ENCODE data around the gene PSME3.
"Not testable (repeated sequence)": the region's sequence is repeated elsewhere in the genome, so short reads cannot be mapped to it uniquely, and the experiment has no call there.

The PSME3 gene

GRCh38 chr17:42845918-42846593, 12.9 kb downstream of the PSME3 start:
- ChIA-PET POLR2A (interaction anchor here (0.6 to 3.5 kb wide), 6 partner anchors 13 to 152 kb away, joined by 3 to 18 read pairs (median 4); partner anchors contain the start of genes BECN1, PSME3 and RPL27), CTCF (interaction anchor here (1.8 kb wide), 1 partner anchor 92 kb away, joined by 5 read pairs; no protein-coding TSS in a partner anchor)
- DNase-seq (ENCODE audit: extremely low spot score): no peak
- no peak for TF ChIP-seq HDGF (IDR thresholded peaks at IDR 0.05; ENCODE audit: borderline replicate concordance)
- no peak for TF ChIP-seq ZNF384 (IDR thresholded peaks at IDR 0.05)

GRCh38 chr17:42846594-42847280, 13.5 kb downstream of the PSME3 start:
- TF ChIP-seq ARNT (IDR thresholded peaks at IDR 0.05): no peak
- no peak for TF ChIP-seq LEF1 (IDR thresholded peaks at IDR 0.05; ENCODE audit: borderline replicate concordance)
- no peak for TF ChIP-seq BHLHE40 (IDR thresholded peaks at IDR 0.05; ENCODE audit: borderline replicate concordance)
- no peak for TF ChIP-seq SP1 (IDR thresholded peaks at IDR 0.05)
- TF ChIP-seq HDGF (IDR thresholded peaks at IDR 0.05; ENCODE audit: borderline replicate concordance): no peak
- no peak for TF ChIP-seq SUZ12 (IDR thresholded peaks at IDR 0.05)
- TF ChIP-seq ZNF384 (IDR thresholded peaks at IDR 0.05): no peak
- TF ChIP-seq ELF4 (IDR thresholded peaks at IDR 0.05): no peak
- TF ChIP-seq L3MBTL2 (conservative IDR thresholded peaks at IDR 0.05): no peak
- no peak for TF ChIP-seq FOXM1 (IDR thresholded peaks at IDR 0.05; ENCODE audit: borderline replicate concordance)
- POLR2A ChIA-PET: interaction anchor here (1.4 to 3.5 kb wide), 2 partner anchors 13 to 23 kb away, joined by 5 to 18 read pairs; partner anchors contain the start of genes BECN1 and PSME3
- CTCF ChIA-PET: interaction anchor here (1.8 kb wide), 1 partner anchor 91 kb away, joined by 5 read pairs; no protein-coding TSS in a partner anchor
- DNase-seq (ENCODE audit: extremely low spot score): no peak

- ChIA-PET CTCF (interaction anchor here (0.7 kb wide), 1 partner anchor 10 kb away, joined by 5 read pairs; no protein-coding TSS in a partner anchor), POLR2A (interaction anchor here (0.5 to 0.9 kb wide), 3 partner anchors 15 to 75 kb away, joined by 3 to 6 read pairs (median 3); partner anchors contain the start of genes PSME3 and VPS25)
- no peak for TF ChIP-seq ARNT (IDR thresholded peaks at IDR 0.05)
- no peak for TF ChIP-seq NFRKB (IDR thresholded peaks at IDR 0.05)
- no peak for TF ChIP-seq HDGF (IDR thresholded peaks at IDR 0.05; ENCODE audit: borderline replicate concordance)
- TF ChIP-seq CTBP1 (IDR thresholded peaks at IDR 0.05; ENCODE audit: borderline replicate concordance): no peak
- TF ChIP-seq TARDBP (IDR thresholded peaks at IDR 0.05): no peak
- TF ChIP-seq BHLHE40 (IDR thresholded peaks at IDR 0.05; ENCODE audit: borderline replicate concordance): no peak
- no peak for TF ChIP-seq SP1 (IDR thresholded peaks at IDR 0.05)
- no peak for TF ChIP-seq ZNF384 (IDR thresholded peaks at IDR 0.05)
- no peak for TF ChIP-seq SUZ12 (IDR thresholded peaks at IDR 0.05)
- TF ChIP-seq L3MBTL2 (conservative IDR thresholded peaks at IDR 0.05): no peak
- DNase-seq (ENCODE audit: extremely low spot score): no peak
These were observed 14.9 kb downstream of the PSME3 start for GRCh38 chr17:42848093-42848492.

GRCh38 chr17:42849031-42849430, 15.8 kb downstream of the PSME3 start:
- ChIA-PET POLR2A (interaction anchor here (0.6 kb wide), 1 partner anchor 149 kb away, joined by 3 read pairs; the partner anchor contains the start of gene RPL27), CTCF (no interaction called here)
- DNase-seq (ENCODE audit: extremely low spot score): no peak

GRCh38 chr17:42849451-42850181, 16.4 kb downstream of the PSME3 start:
- POLR2A ChIA-PET: no interaction called here
- no peak for DNase-seq (ENCODE audit: extremely low spot score)
- TF ChIP-seq BHLHE40 (IDR thresholded peaks at IDR 0.05; ENCODE audit: borderline replicate concordance): no peak
- no peak for TF ChIP-seq HDGF (IDR thresholded peaks at IDR 0.05; ENCODE audit: borderline replicate concordance)
- no peak for TF ChIP-seq PKNOX1 (IDR thresholded peaks at IDR 0.05)
- TF ChIP-seq ZNF384 (IDR thresholded peaks at IDR 0.05): no peak
- TF ChIP-seq FOXA1 (IDR thresholded peaks at IDR 0.05): no peak
- no peak for TF ChIP-seq CTBP1 (IDR thresholded peaks at IDR 0.05; ENCODE audit: borderline replicate concordance)
- TF ChIP-seq FOXK2 (IDR thresholded peaks at IDR 0.05): no peak
- no peak for TF ChIP-seq NFRKB (IDR thresholded peaks at IDR 0.05)
- no peak for TF ChIP-seq ELF4 (IDR thresholded peaks at IDR 0.05)
- no peak for TF ChIP-seq SUZ12 (IDR thresholded peaks at IDR 0.05)
- no peak for TF ChIP-seq LEF1 (IDR thresholded peaks at IDR 0.05; ENCODE audit: borderline replicate concordance)
- no peak for TF ChIP-seq L3MBTL2 (conservative IDR thresholded peaks at IDR 0.05)
- no peak for TF ChIP-seq SP1 (IDR thresholded peaks at IDR 0.05)
- TF ChIP-seq FOXM1 (IDR thresholded peaks at IDR 0.05; ENCODE audit: borderline replicate concordance): no peak
- no peak for TF ChIP-seq ARNT (IDR thresholded peaks at IDR 0.05)
- no peak for TF ChIP-seq TARDBP (IDR thresholded peaks at IDR 0.05)
- CTCF ChIA-PET: no interaction called here

More at GRCh38 chr17:42849031-42849430, 15.8 kb downstream of the PSME3 start:
- TF ChIP-seq NFRKB (IDR thresholded peaks at IDR 0.05) (no peak), L3MBTL2 (conservative IDR thresholded peaks at IDR 0.05) (no peak), TARDBP (IDR thresholded peaks at IDR 0.05) (no peak), ELF4 (IDR thresholded peaks at IDR 0.05) (no peak), BHLHE40 (IDR thresholded peaks at IDR 0.05; ENCODE audit: borderline replicate concordance) (no peak), ARNT (IDR thresholded peaks at IDR 0.05) (no peak), SP1 (IDR thresholded peaks at IDR 0.05) (no peak), FOXA1 (IDR thresholded peaks at IDR 0.05) (no peak), ZNF384 (IDR thresholded peaks at IDR 0.05) (no peak), HDGF (IDR thresholded peaks at IDR 0.05; ENCODE audit: borderline replicate concordance) (no peak), CTBP1 (IDR thresholded peaks at IDR 0.05; ENCODE audit: borderline replicate concordance) (no peak), SUZ12 (IDR thresholded peaks at IDR 0.05) (no peak)

GRCh38 chr17:42850954-42851353, 17.8 kb downstream of the PSME3 start, which contains the start of gene AOC3:
Gene AOC3, plus strand, starts transcription at chr17:42851199. Its CDS starts 145 bp downstream, at chr17:42851344.
- CTCF ChIA-PET: no interaction called here
- DNase-seq (ENCODE audit: extremely low spot score): no peak
- TF ChIP-seq FOXM1 (IDR thresholded peaks at IDR 0.05; ENCODE audit: borderline replicate concordance): no peak
- TF ChIP-seq SUZ12 (IDR thresholded peaks at IDR 0.05): no peak
- TF ChIP-seq ZNF384 (IDR thresholded peaks at IDR 0.05): no peak
- TF ChIP-seq NFRKB (IDR thresholded peaks at IDR 0.05): no peak
- TF ChIP-seq L3MBTL2 (conservative IDR thresholded peaks at IDR 0.05): no peak
- TF ChIP-seq ARNT (IDR thresholded peaks at IDR 0.05): no peak
- TF ChIP-seq PKNOX1 (IDR thresholded peaks at IDR 0.05): no peak
- TF ChIP-seq BHLHE40 (IDR thresholded peaks at IDR 0.05; ENCODE audit: borderline replicate concordance): no peak
- no peak for TF ChIP-seq CTBP1 (IDR thresholded peaks at IDR 0.05; ENCODE audit: borderline replicate concordance)
- no peak for TF ChIP-seq TARDBP (IDR thresholded peaks at IDR 0.05)
- TF ChIP-seq ELF4 (IDR thresholded peaks at IDR 0.05): no peak
- no peak for TF ChIP-seq HDGF (IDR thresholded peaks at IDR 0.05; ENCODE audit: borderline replicate concordance)
- no peak for TF ChIP-seq SP1 (IDR thresholded peaks at IDR 0.05)
- TF ChIP-seq FOXA1 (IDR thresholded peaks at IDR 0.05): no peak
- TF ChIP-seq FOXK2 (IDR thresholded peaks at IDR 0.05): no peak
- TF ChIP-seq LEF1 (IDR thresholded peaks at IDR 0.05; ENCODE audit: borderline replicate concordance): no peak
- POLR2A ChIA-PET: interaction anchor here (0.7 kb wide), 1 partner anchor 147 kb away, joined by 4 read pairs; the partner anchor contains the start of gene RPL27

- POLR2A ChIA-PET: interaction anchor here (0.7 kb wide), 1 partner anchor 146 kb away, joined by 4 read pairs; the partner anchor contains the start of gene RPL27
- CTCF ChIA-PET; DNase-seq (ENCODE audit: extremely low spot score): not testable (repeated sequence)
These were observed 18.4 kb downstream of the PSME3 start for GRCh38 chr17:42851371-42852240.

Data from HEK293T (cell line).